DMS53 treated with DMSO at 0.1 percent for 48 hours (cell line): ENCODE data around the gene OR10D3.
"Not testable (repeated sequence)": the region's sequence is repeated elsewhere in the genome, so short reads cannot be mapped to it uniquely, and the experiment has no call there.

Source experiments
- DNase-seq: peaks from one replicate; lab custom pipeline; 2025; ENCODE audit not compliant: unreplicated experiment; lab: John Stamatoyannopoulos, UW

The OR10D3 gene

GRCh38 chr11:124183068-124183467 is at the start of gene OR10D3:
Gene OR10D3, plus strand, starts transcription at chr11:124183345. Its CDS starts 1,925 bp downstream, at chr11:124185270.
- DNase-seq: no peak

GRCh38 chr11:124143034-124143433 is 40.1 kb upstream of the OR10D3 start:
- DNase-seq: no peak

- no peak for DNase-seq
Observed at GRCh38 chr11:124147951-124148350, 35.2 kb upstream of the OR10D3 start.

- no peak for DNase-seq
Observed at GRCh38 chr11:124150684-124151083, 32.5 kb upstream of the OR10D3 start.

- DNase-seq: no peak
Observed at GRCh38 chr11:124152770-124153407, 30.3 kb upstream of the OR10D3 start.

GRCh38 chr11:124153821-124154220 is 29.3 kb upstream of the OR10D3 start:
- DNase-seq: no peak

- DNase-seq: no peak
Observed at GRCh38 chr11:124159481-124159880, 23.7 kb upstream of the OR10D3 start.

- no peak for DNase-seq
Observed at GRCh38 chr11:124160986-124161385, 22.2 kb upstream of the OR10D3 start.

GRCh38 chr11:124167826-124168231 is 15.3 kb upstream of the OR10D3 start:
- peak; percentile 38 for DNase-seq

GRCh38 chr11:124168796-124169195 is 14.3 kb upstream of the OR10D3 start:
- no peak for DNase-seq

- not testable (repeated sequence) for DNase-seq
Observed at GRCh38 chr11:124170315-124170714, 12.8 kb upstream of the OR10D3 start.

- no peak for DNase-seq
Observed at GRCh38 chr11:124170801-124171586, 12.2 kb upstream of the OR10D3 start.

- DNase-seq: no peak
Observed at GRCh38 chr11:124172101-124172500, 11.0 kb upstream of the OR10D3 start.

- no peak for DNase-seq
Observed at GRCh38 chr11:124172599-124172998, 10.5 kb upstream of the OR10D3 start.

GRCh38 chr11:124174001-124174583 is 9.1 kb upstream of the OR10D3 start:
- peak; percentile 91 for DNase-seq

- DNase-seq: no peak
Observed at GRCh38 chr11:124176925-124177715, 6.0 kb upstream of the OR10D3 start.

- DNase-seq: no peak
Observed at GRCh38 chr11:124179310-124179709, 3.8 kb upstream of the OR10D3 start.

GRCh38 chr11:124190298-124191139 is 7.4 kb downstream of the OR10D3 start:
- no peak for DNase-seq

GRCh38 chr11:124193221-124194010 is 10.3 kb downstream of the OR10D3 start:
- DNase-seq: no peak
